Fibroblast of the conjunctiva (primary cell): ENCODE data around the gene USP10.

Experiments used
- DNase-seq: peaks from one replicate; pipeline ENCODE4 v3.0.0-alpha.2; 2010; ENCODE audit warnings: low read depth

The USP10 gene

GRCh38 chr16:84751241-84751640, 51.4 kb downstream of the USP10 start:
- no peak for DNase-seq

GRCh38 chr16:84751947-84752346, 52.1 kb downstream of the USP10 start:
- DNase-seq = no peak

- DNase-seq = no peak
Observed at GRCh38 chr16:84752600-84752999, 52.8 kb downstream of the USP10 start.

- DNase-seq = no peak
Observed at GRCh38 chr16:84753412-84754326, 53.9 kb downstream of the USP10 start.

GRCh38 chr16:84754353-84754856, 54.6 kb downstream of the USP10 start:
- peak; percentile 90 for DNase-seq

- no peak for DNase-seq
Observed at GRCh38 chr16:84754956-84755672, 55.3 kb downstream of the USP10 start.

GRCh38 chr16:84756830-84757229, 57.0 kb downstream of the USP10 start:
- no peak for DNase-seq

GRCh38 chr16:84758627-84759026, 58.8 kb downstream of the USP10 start:
- no peak for DNase-seq

- no peak for DNase-seq
Observed at GRCh38 chr16:84759061-84759460, 59.3 kb downstream of the USP10 start.

GRCh38 chr16:84759906-84760305, 60.1 kb downstream of the USP10 start:
- no peak for DNase-seq

- DNase-seq = no peak
Observed at GRCh38 chr16:84761448-84762368, 61.9 kb downstream of the USP10 start.

GRCh38 chr16:84763164-84763563, 63.4 kb downstream of the USP10 start:
- DNase-seq = no peak

GRCh38 chr16:84763629-84764028, 63.8 kb downstream of the USP10 start:
- no peak for DNase-seq

GRCh38 chr16:84764970-84765369, 65.2 kb downstream of the USP10 start:
- no peak for DNase-seq

- DNase-seq = no peak
Observed at GRCh38 chr16:84765616-84766580, 66.1 kb downstream of the USP10 start.

GRCh38 chr16:84766978-84767773, 67.4 kb downstream of the USP10 start:
- no peak for DNase-seq

- DNase-seq = no peak
Observed at GRCh38 chr16:84768061-84768807, 68.4 kb downstream of the USP10 start.

GRCh38 chr16:84768808-84769197, 69.0 kb downstream of the USP10 start:
- DNase-seq = no peak

GRCh38 chr16:84769416-84769815, 69.6 kb downstream of the USP10 start:
- DNase-seq = no peak
